Measurements from ENCODE around the gene GLRX3.
"Not testable (repeated sequence)": the region's sequence is repeated elsewhere in the genome, so short reads cannot be mapped to it uniquely, and the experiment has no call there.

The GLRX3 gene

GRCh38 chr10:130136226-130137089, at the start of gene GLRX3:
Gene GLRX3 (plus strand): TSS chr10:130136391. CDS start chr10:130136421, 30 bp downstream.
- DNase-seq (ENCODE audit: low read depth) = peak; percentile 80

GRCh38 chr10:130090565-130090964, 45.6 kb upstream of the GLRX3 start:
- DNase-seq (ENCODE audit: low read depth) = not testable (repeated sequence)

- DNase-seq (ENCODE audit: low read depth) = no peak
These were observed 36.8 kb upstream of the GLRX3 start for GRCh38 chr10:130099344-130099743.

- DNase-seq (ENCODE audit: low read depth) = no peak
These were observed 30.5 kb upstream of the GLRX3 start for GRCh38 chr10:130105724-130106123.

- DNase-seq (ENCODE audit: low read depth) = not testable (repeated sequence)
These were observed 28.0 kb upstream of the GLRX3 start for GRCh38 chr10:130108146-130108545.

GRCh38 chr10:130108934-130109604, 27.1 kb upstream of the GLRX3 start:
- no peak for DNase-seq (ENCODE audit: low read depth)

- peak; percentile 57 for DNase-seq (ENCODE audit: low read depth)
These were observed 26.4 kb upstream of the GLRX3 start for GRCh38 chr10:130109796-130110245.

- DNase-seq (ENCODE audit: low read depth) = peak; percentile 96
These were observed 25.7 kb upstream of the GLRX3 start, which contains the start of gene C10orf143 for GRCh38 chr10:130110246-130111112. Gene C10orf143 (minus strand): TSS chr10:130110830. CDS start chr10:130110772, 58 bp downstream.

GRCh38 chr10:130111113-130111851, 24.9 kb upstream of the GLRX3 start:
- peak; percentile 91 for DNase-seq (ENCODE audit: low read depth)

- no peak for DNase-seq (ENCODE audit: low read depth)
These were observed 24.4 kb upstream of the GLRX3 start for GRCh38 chr10:130111852-130112180.

- no peak for DNase-seq (ENCODE audit: low read depth)
These were observed 23.4 kb upstream of the GLRX3 start for GRCh38 chr10:130112821-130113220.

GRCh38 chr10:130116942-130117341, 19.2 kb upstream of the GLRX3 start:
- not testable (repeated sequence) for DNase-seq (ENCODE audit: low read depth)

- not testable (repeated sequence) for DNase-seq (ENCODE audit: low read depth)
These were observed 18.7 kb upstream of the GLRX3 start for GRCh38 chr10:130117535-130117934.

- no peak for DNase-seq (ENCODE audit: low read depth)
These were observed 14.6 kb upstream of the GLRX3 start for GRCh38 chr10:130121486-130122079.

- no peak for DNase-seq (ENCODE audit: low read depth)
These were observed 8.7 kb upstream of the GLRX3 start for GRCh38 chr10:130127364-130128061.

- no peak for DNase-seq (ENCODE audit: low read depth)
These were observed 8.0 kb upstream of the GLRX3 start for GRCh38 chr10:130128062-130128781.

- no peak for DNase-seq (ENCODE audit: low read depth)
These were observed 7.3 kb upstream of the GLRX3 start for GRCh38 chr10:130128922-130129321.

- no peak for DNase-seq (ENCODE audit: low read depth)
These were observed 440 bp upstream of the GLRX3 start for GRCh38 chr10:130135676-130136225.

GRCh38 chr10:130137090-130137448, 878 bp downstream of the GLRX3 start:
- DNase-seq (ENCODE audit: low read depth) = no peak

Data from stimulated activated CD8-positive, alpha-beta memory T cell treated with anti-CD3 and anti-CD28 coated beads, Interleukin-12 subunit alpha, Interleukin-12 subunit beta, amount 100 ng/mL, for 1 hour (primary cell).